Lower leg skin (tissue), 4 donors: ENCODE results near the gene LRRIQ1. TPM values are rescaled to one million over a fixed set of nuclear protein-coding genes. Genes with fewer than 3 reads are reported as not detected.

Source experiments
- DNase-seq, 2 donors: peaks; one replicate each; pipeline ENCODE4 v3.0.0-alpha.2; 2019; ENCODE audit warnings: low spot score in 2 of 2
- H3K4me3 ChIP-seq: fragments of 200-600 bp; sonication (generic); 2 replicates; pipeline ENCODE4 v1.5.1; 2017; ENCODE audit warnings: mild to moderate bottlenecking, low read depth; ENCODE audit not compliant: poor library complexity, severe bottlenecking
- CTCF ChIP-seq, 3 donors: fragments of 450-650 bp; IDR thresholded peaks; one replicate each; pipeline ENCODE4 v1.5.1; 2016; ENCODE audit warnings: antibody characterized with exemption in 3 of 3, mild to moderate bottlenecking in 3 of 3, moderate library complexity in 2 of 3
- POLR2A ChIP-seq, 2 donors: fragments of 450-650 bp; IDR thresholded peaks; one replicate each; pipeline ENCODE4 v1.6.1; 2016 to 2017; ENCODE audit warnings: antibody characterized with exemption in 2 of 2, mild to moderate bottlenecking in 1 of 2, moderate library complexity in 1 of 2
- WGBS, 2 donors: methylation state at CpG; one replicate each; pipeline ENCODE4 v1.1.5; 2018; 5-methylcytosine and 5-hydroxymethylcytosine counted together
- intact Hi-C: fragments of 100-400 bp; cut with DNase I; formaldehyde crosslinking; loops from one replicate; pipeline ENCODE4 v1.15.0; 2023; ENCODE audit warnings: low total_unique reads
- total RNA-seq, 4 donors: library from RNA; depleted of rRNA; stranded (reverse); fragments of >200 nt; gene quantifications; one replicate each; pipeline ENCODE4 v1.1.0, GENCODE V29; 2016

LRRIQ1 gene
- total RNA-seq, 4 donors from 2014 or later = not detected

- intact Hi-C loops = no loop called here
- TF ChIP-seq POLR2A (IDR thresholded peaks at IDR 0.05) (no peak), CTCF (IDR thresholded peaks at IDR 0.05) (no peak)
- no peak for DNase-seq
- no peak overlapping the region for H3K4me3 ChIP-seq
- 48 to 69% methylated on average over 2 of the region's 2 CpGs for WGBS, 2 donors
Observed at GRCh38 chr12:85237327-85237726, 201.2 kb downstream of the LRRIQ1 start.

GRCh38 chr12:85244561-85244960 lies 208.4 kb downstream of the LRRIQ1 start:
- 39 to 49% methylated on average over 3 of the region's 3 CpGs for WGBS, 2 donors
- H3K4me3 ChIP-seq = no peak overlapping the region
- TF ChIP-seq POLR2A (IDR thresholded peaks at IDR 0.05) (no peak), CTCF (IDR thresholded peaks at IDR 0.05) (no peak)
- intact Hi-C loops = no loop called here
- DNase-seq = no peak

- DNase-seq = no peak
- 52 to 61% methylated on average over 4 of the region's 4 CpGs for WGBS, 2 donors
- TF ChIP-seq POLR2A (IDR thresholded peaks at IDR 0.05) = no peak
- no peak for TF ChIP-seq CTCF (IDR thresholded peaks at IDR 0.05)
- H3K4me3 ChIP-seq = no peak overlapping the region
- intact Hi-C loops = no loop called here
Observed at GRCh38 chr12:85253853-85254252, 217.7 kb downstream of the LRRIQ1 start.

GRCh38 chr12:85257671-85258070 lies 221.5 kb downstream of the LRRIQ1 start:
- 86 to 95% methylated on average over 1 of the region's 1 CpG for WGBS, 2 donors
- H3K4me3 ChIP-seq = no peak overlapping the region
- no peak for DNase-seq
- intact Hi-C loops = no loop called here
- no peak for TF ChIP-seq POLR2A (IDR thresholded peaks at IDR 0.05)
- no peak for TF ChIP-seq CTCF (IDR thresholded peaks at IDR 0.05)

GRCh38 chr12:85260447-85260846 lies 224.3 kb downstream of the LRRIQ1 start:
- H3K4me3 ChIP-seq = no peak overlapping the region
- WGBS, 2 donors = 75 to 80% methylated on average over 2 of the region's 2 CpGs
- no peak for DNase-seq
- intact Hi-C loops = no loop called here
- TF ChIP-seq POLR2A (IDR thresholded peaks at IDR 0.05) (no peak), CTCF (IDR thresholded peaks at IDR 0.05) (no peak)

GRCh38 chr12:85260896-85261295 lies 224.7 kb downstream of the LRRIQ1 start:
- no peak overlapping the region for H3K4me3 ChIP-seq
- TF ChIP-seq POLR2A (IDR thresholded peaks at IDR 0.05) = no peak
- intact Hi-C loops = no loop called here
- 40 to 46% methylated on average over 3 of the region's 3 CpGs for WGBS, 2 donors
- no peak for DNase-seq
